ENCODE results near the gene DRC3.

DRC3 gene

DNA sequence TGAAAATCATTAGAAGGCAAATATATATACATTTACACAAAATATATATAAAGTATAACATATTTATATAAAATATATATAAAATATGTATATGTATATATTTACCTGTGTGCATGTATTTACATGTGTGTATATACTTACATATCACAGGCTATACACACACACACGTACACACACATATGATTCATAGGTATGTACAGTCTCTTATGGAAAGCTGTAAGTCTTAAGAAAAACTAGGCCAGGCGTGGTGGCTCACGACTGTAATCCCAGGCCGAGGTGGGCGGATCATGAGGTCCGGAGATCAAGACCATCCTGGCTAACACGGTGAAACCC, 15.1 kb upstream of the DRC3 start:
- Histone ChIP-seq H3K79me2 (ENCODE audit: insufficient read depth, low read length) (peaks cover 20% of the 10 kb centered on the region; the same call in 1 of the 2 replicates), H4K20me1 (ENCODE audit: insufficient read depth, low read length, poor library complexity, severe bottlenecking) (no peaks in the 10 kb centered on the region), H3K9me2 (replicated peaks; ENCODE audit: low read depth, low read length) (no peaks in the 10 kb centered on the region), H3K9me3 (ENCODE audit: insufficient read depth, low read depth, low read length) (no peaks in the 10 kb centered on the region), H3K4me2 (ENCODE audit: low read depth, low read length, poor library complexity, severe bottlenecking) (no peak overlapping the region), H3K27me3 (ENCODE audit: insufficient read depth, low read length, poor library complexity, severe bottlenecking) (no peaks in the 10 kb centered on the region), H3K36me3 (ENCODE audit: insufficient read depth, low read length) (no peaks in the 10 kb centered on the region), H3K4me1 (ENCODE audit: insufficient read depth, low read length, poor library complexity, severe bottlenecking) (peaks cover 19% of the 10 kb centered on the region), H3K4me3 (ENCODE audit: low read length, poor library complexity, severe bottlenecking) (no peak overlapping the region), H3F3A (ENCODE audit: low read depth) (no peaks in the 10 kb centered on the region), H2AFZ (ENCODE audit: low read length) (no peak overlapping the region), H3K9ac (ENCODE audit: low read depth, low read length, poor library complexity, severe bottlenecking) (no peak overlapping the region)
- no peak for TF ChIP-seq EZH2phosphoT487 (IDR thresholded peaks at IDR 0.05; ENCODE audit: borderline replicate concordance)
- TF ChIP-seq, protein P1, sequence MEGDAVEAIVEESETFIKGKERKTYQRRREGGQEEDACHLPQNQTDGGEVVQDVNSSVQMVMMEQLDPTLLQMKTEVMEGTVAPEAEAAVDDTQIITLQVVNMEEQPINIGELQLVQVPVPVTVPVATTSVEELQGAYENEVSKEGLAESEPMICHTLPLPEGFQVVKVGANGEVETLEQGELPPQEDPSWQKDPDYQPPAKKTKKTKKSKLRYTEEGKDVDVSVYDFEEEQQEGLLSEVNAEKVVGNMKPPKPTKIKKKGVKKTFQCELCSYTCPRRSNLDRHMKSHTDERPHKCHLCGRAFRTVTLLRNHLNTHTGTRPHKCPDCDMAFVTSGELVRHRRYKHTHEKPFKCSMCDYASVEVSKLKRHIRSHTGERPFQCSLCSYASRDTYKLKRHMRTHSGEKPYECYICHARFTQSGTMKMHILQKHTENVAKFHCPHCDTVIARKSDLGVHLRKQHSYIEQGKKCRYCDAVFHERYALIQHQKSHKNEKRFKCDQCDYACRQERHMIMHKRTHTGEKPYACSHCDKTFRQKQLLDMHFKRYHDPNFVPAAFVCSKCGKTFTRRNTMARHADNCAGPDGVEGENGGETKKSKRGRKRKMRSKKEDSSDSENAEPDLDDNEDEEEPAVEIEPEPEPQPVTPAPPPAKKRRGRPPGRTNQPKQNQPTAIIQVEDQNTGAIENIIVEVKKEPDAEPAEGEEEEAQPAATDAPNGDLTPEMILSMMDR (conservative IDR thresholded peaks at IDR 0.05; ENCODE audit: low read length): no peak

DNA sequence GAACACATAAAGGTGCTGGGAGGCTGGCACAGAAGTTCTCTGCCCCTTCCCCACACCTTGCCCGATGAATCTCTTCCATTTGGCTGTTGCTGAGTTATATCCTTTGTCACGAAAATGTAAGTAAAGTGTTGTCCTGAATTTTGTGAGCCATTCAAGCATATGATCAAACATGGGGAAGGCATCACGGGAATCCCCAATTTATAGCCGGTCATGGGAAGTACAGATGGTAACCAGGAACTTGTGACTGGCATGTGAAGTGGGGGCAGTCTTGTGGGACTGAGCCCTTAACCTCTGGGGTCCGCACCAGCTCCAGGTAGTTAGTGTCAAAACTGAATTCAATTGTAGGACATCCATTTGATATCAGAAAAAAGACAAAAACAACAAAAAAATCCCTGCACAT, 13.7 kb upstream of the DRC3 start:
- no peak overlapping the region for H3K4me2 ChIP-seq (ENCODE audit: low read depth, low read length, poor library complexity, severe bottlenecking)
- no peaks in the 10 kb centered on the region for H3F3A ChIP-seq (ENCODE audit: low read depth)
- peaks cover 19% of the 10 kb centered on the region for H3K4me1 ChIP-seq (ENCODE audit: insufficient read depth, low read length, poor library complexity, severe bottlenecking)
- H4K20me1 ChIP-seq (ENCODE audit: insufficient read depth, low read length, poor library complexity, severe bottlenecking): no peaks in the 10 kb centered on the region
- H3K9me2 ChIP-seq (replicated peaks; ENCODE audit: low read depth, low read length): no peaks in the 10 kb centered on the region
- TF ChIP-seq, protein P1 (conservative IDR thresholded peaks at IDR 0.05; ENCODE audit: low read length): no peak
- no peak for TF ChIP-seq EZH2phosphoT487 (IDR thresholded peaks at IDR 0.05; ENCODE audit: borderline replicate concordance)
- no peaks in the 10 kb centered on the region for H3K27me3 ChIP-seq (ENCODE audit: insufficient read depth, low read length, poor library complexity, severe bottlenecking)
- no peak overlapping the region for H3K4me3 ChIP-seq (ENCODE audit: low read length, poor library complexity, severe bottlenecking)
- no peaks in the 10 kb centered on the region for H3K9me3 ChIP-seq (ENCODE audit: insufficient read depth, low read depth, low read length)
- H3K9ac ChIP-seq (ENCODE audit: low read depth, low read length, poor library complexity, severe bottlenecking): no peak overlapping the region
- H2AFZ ChIP-seq (ENCODE audit: low read length): no peak overlapping the region
- H3K36me3 ChIP-seq (ENCODE audit: insufficient read depth, low read length): no peaks in the 10 kb centered on the region
- H3K79me2 ChIP-seq (ENCODE audit: insufficient read depth, low read length): peaks cover 20% of the 10 kb centered on the region; the same call in 1 of the 2 replicates

DNA sequence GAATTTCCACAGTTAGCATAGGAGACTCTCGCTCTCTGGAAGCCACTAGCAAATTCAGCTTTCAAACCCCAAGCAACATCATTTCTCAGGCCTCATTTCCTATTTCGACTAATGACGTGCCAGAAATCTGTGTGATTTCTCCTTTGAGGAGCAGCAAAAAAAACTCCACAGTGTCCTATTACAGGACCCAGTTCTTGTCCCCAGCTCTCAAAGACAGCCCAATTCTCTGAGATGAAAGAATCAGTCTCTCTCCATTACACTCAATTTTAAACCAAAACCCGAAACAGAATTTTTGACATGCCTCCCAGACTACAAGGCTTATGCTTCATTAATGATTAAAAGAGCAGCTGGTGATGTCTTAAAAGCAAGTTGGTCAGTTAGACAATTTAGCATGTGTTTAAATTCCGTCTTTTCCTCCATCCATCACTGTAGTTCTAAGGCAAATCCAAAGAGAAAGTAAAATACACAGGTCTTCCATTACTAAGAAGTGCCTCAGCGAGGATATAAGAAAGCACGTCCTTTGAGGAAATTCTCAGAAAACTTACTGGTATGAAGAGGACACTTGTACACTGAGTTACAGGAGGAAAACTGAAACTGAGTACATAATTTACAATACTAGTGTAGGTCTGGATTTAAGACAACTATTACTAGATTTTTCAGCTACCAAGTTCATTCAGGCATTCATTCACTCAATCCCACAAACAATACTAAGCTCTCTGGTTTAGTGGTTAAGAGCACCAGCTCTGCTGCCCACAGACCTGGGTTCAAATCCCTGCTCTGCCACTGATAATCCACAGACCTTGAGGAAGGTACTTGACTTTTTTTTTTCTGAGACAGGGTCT, 12.9 kb upstream of the DRC3 start:
- Histone ChIP-seq H3K4me3 (ENCODE audit: low read length, poor library complexity, severe bottlenecking) (no peak overlapping the region), H3F3A (ENCODE audit: low read depth) (no peaks in the 10 kb centered on the region), H3K4me2 (ENCODE audit: low read depth, low read length, poor library complexity, severe bottlenecking) (no peak overlapping the region), H3K27me3 (ENCODE audit: insufficient read depth, low read length, poor library complexity, severe bottlenecking) (no peaks in the 10 kb centered on the region), H3K9ac (ENCODE audit: low read depth, low read length, poor library complexity, severe bottlenecking) (no peak overlapping the region), H3K36me3 (ENCODE audit: insufficient read depth, low read length) (no peaks in the 10 kb centered on the region), H2AFZ (ENCODE audit: low read length) (no peak overlapping the region), H3K4me1 (ENCODE audit: insufficient read depth, low read length, poor library complexity, severe bottlenecking) (peaks cover 19% of the 10 kb centered on the region), H3K9me2 (replicated peaks; ENCODE audit: low read depth, low read length) (no peaks in the 10 kb centered on the region), H3K79me2 (ENCODE audit: insufficient read depth, low read length) (peaks cover 20% of the 10 kb centered on the region; the same call in 1 of the 2 replicates), H4K20me1 (ENCODE audit: insufficient read depth, low read length, poor library complexity, severe bottlenecking) (no peaks in the 10 kb centered on the region), H3K9me3 (ENCODE audit: insufficient read depth, low read depth, low read length) (no peaks in the 10 kb centered on the region)
- TF ChIP-seq, protein P1 (conservative IDR thresholded peaks at IDR 0.05; ENCODE audit: low read length): no peak
- no peak for TF ChIP-seq EZH2phosphoT487 (IDR thresholded peaks at IDR 0.05; ENCODE audit: borderline replicate concordance)

Data from Loucy (cell line).